Suprapubic skin (tissue), 4 donors: ENCODE measurements around the gene SHC3. TPM values are rescaled to one million over a fixed set of nuclear protein-coding genes. Genes with fewer than 3 reads are reported as not detected.

Source experiments
- DNase-seq, 2 donors: peaks; one replicate each; pipeline ENCODE4 v3.0.0-alpha.2; 2019; ENCODE audit warnings: low spot score in 2 of 2
- H3K27ac ChIP-seq: fragments of 200-600 bp; sonication (generic); one replicate; pipeline ENCODE4 v1.5.1; 2019
- H3K27me3 ChIP-seq: fragments of 200-600 bp; sonication (generic); one replicate; pipeline ENCODE4 v1.5.1; 2019
- H3K36me3 ChIP-seq: fragments of 200-600 bp; sonication (generic); one replicate; pipeline ENCODE4 v1.5.1; 2019
- H3K4me1 ChIP-seq: fragments of 200-600 bp; sonication (generic); one replicate; pipeline ENCODE4 v1.5.1; 2019
- H3K4me3 ChIP-seq: fragments of 200-600 bp; sonication (generic); one replicate; pipeline ENCODE4 v1.5.1; 2019; ENCODE audit warnings: mild to moderate bottlenecking
- H3K9me3 ChIP-seq: fragments of 200-600 bp; sonication (generic); one replicate; pipeline ENCODE4 v1.5.1; 2019
- CTCF ChIP-seq, 2 donors: fragments of 200-600 bp in 1 of 2; fragments of 450-650 bp in 1 of 2; sonication (generic) in 1 of 2; IDR thresholded peaks; one replicate each; pipeline ENCODE4 v1.5.1; 2016 to 2019; ENCODE audit warnings: antibody characterized with exemption in 2 of 2, mild to moderate bottlenecking in 1 of 2, moderate library complexity in 1 of 2
- EP300 ChIP-seq: sonication (generic); formaldehyde crosslinking; IDR thresholded peaks from one replicate; pipeline ENCODE4 v1.6.1; 2017; ENCODE audit warnings: antibody characterized with exemption
- POLR2A ChIP-seq, 2 donors: fragments of 450-650 bp; IDR thresholded peaks; one replicate each; pipeline ENCODE4 v1.6.1; 2017; ENCODE audit warnings: antibody characterized with exemption in 2 of 2, mild to moderate bottlenecking in 2 of 2, moderate library complexity in 2 of 2
- POLR2AphosphoS5 ChIP-seq, 3 donors: sonication (generic); formaldehyde crosslinking; IDR thresholded peaks; one replicate each; pipeline ENCODE4 v1.6.1; 2017; ENCODE audit warnings: antibody characterized with exemption in 3 of 3
- WGBS: methylation state at CpG from one replicate; pipeline ENCODE4 v1.1.5; 2018; 5-methylcytosine and 5-hydroxymethylcytosine counted together
- total RNA-seq, 4 donors: library from RNA; depleted of rRNA; stranded (reverse); fragments of >200 nt; gene quantifications; one replicate each; pipeline ENCODE4 v1.1.0, GENCODE V29; 2016

The SHC3 gene
- total RNA-seq, 4 donors from 2014 or later = 1.7 to 6.0 (median 3.2) TPM

GRCh38 chr9:89115426-89115825, 63.2 kb downstream of the SHC3 start:
- Histone ChIP-seq H3K36me3 (no peaks in the 10 kb centered on the region), H3K9me3 (no peaks in the 10 kb centered on the region), H3K27me3 (no peaks in the 10 kb centered on the region), H3K4me3 (no peak overlapping the region), H3K4me1 (no peaks in the 10 kb centered on the region), H3K27ac (no peak overlapping the region)
- 79% methylated on average over 1 of the region's 1 CpG for WGBS
- DNase-seq = no peak
- no peak for TF ChIP-seq POLR2A (IDR thresholded peaks at IDR 0.05)
- no peak for TF ChIP-seq POLR2AphosphoS5 (IDR thresholded peaks at IDR 0.05)
- TF ChIP-seq EP300 = no peak
- no peak for TF ChIP-seq CTCF (IDR thresholded peaks at IDR 0.05)

GRCh38 chr9:89114741-89115140, 63.9 kb downstream of the SHC3 start:
- H3K9me3 ChIP-seq = no peaks in the 10 kb centered on the region
- WGBS = 94% methylated on average over 4 of the region's 4 CpGs
- TF ChIP-seq EP300 (no peak), CTCF (IDR thresholded peaks at IDR 0.05) (no peak), POLR2AphosphoS5 (IDR thresholded peaks at IDR 0.05) (no peak), POLR2A (IDR thresholded peaks at IDR 0.05) (no peak)
- H3K27ac ChIP-seq = no peak overlapping the region
- H3K27me3 ChIP-seq = no peaks in the 10 kb centered on the region
- H3K36me3 ChIP-seq = no peaks in the 10 kb centered on the region
- H3K4me3 ChIP-seq = no peak overlapping the region
- no peaks in the 10 kb centered on the region for H3K4me1 ChIP-seq
- no peak for DNase-seq

GRCh38 chr9:89113851-89114250, 64.8 kb downstream of the SHC3 start:
- no peak for DNase-seq
- Histone ChIP-seq H3K36me3 (no peaks in the 10 kb centered on the region), H3K27me3 (no peaks in the 10 kb centered on the region), H3K4me3 (no peak overlapping the region), H3K4me1 (no peaks in the 10 kb centered on the region), H3K9me3 (no peaks in the 10 kb centered on the region), H3K27ac (no peak overlapping the region)
- 91% methylated on average over 4 of the region's 4 CpGs for WGBS
- no peak for TF ChIP-seq POLR2A (IDR thresholded peaks at IDR 0.05)
- no peak for TF ChIP-seq EP300
- no peak for TF ChIP-seq CTCF (IDR thresholded peaks at IDR 0.05)
- no peak for TF ChIP-seq POLR2AphosphoS5 (IDR thresholded peaks at IDR 0.05)

- WGBS = 87% methylated on average over 3 of the region's 3 CpGs
- Histone ChIP-seq H3K9me3 (no peaks in the 10 kb centered on the region), H3K27ac (no peak overlapping the region), H3K36me3 (no peaks in the 10 kb centered on the region), H3K4me3 (no peak overlapping the region), H3K4me1 (no peaks in the 10 kb centered on the region), H3K27me3 (no peaks in the 10 kb centered on the region)
- TF ChIP-seq POLR2AphosphoS5 (IDR thresholded peaks at IDR 0.05) = no peak
- no peak for TF ChIP-seq CTCF (IDR thresholded peaks at IDR 0.05)
- no peak for TF ChIP-seq EP300
- no peak for TF ChIP-seq POLR2A (IDR thresholded peaks at IDR 0.05)
- no peak for DNase-seq
Observed at GRCh38 chr9:89112243-89112642, 66.4 kb downstream of the SHC3 start.

GRCh38 chr9:89109666-89110065, 69.0 kb downstream of the SHC3 start:
- Histone ChIP-seq H3K9me3 (no peaks in the 10 kb centered on the region), H3K27me3 (no peaks in the 10 kb centered on the region), H3K4me1 (no peaks in the 10 kb centered on the region), H3K27ac (no peak overlapping the region), H3K4me3 (no peak overlapping the region), H3K36me3 (no peaks in the 10 kb centered on the region)
- DNase-seq = no peak
- TF ChIP-seq POLR2AphosphoS5 (IDR thresholded peaks at IDR 0.05) (no peak), POLR2A (IDR thresholded peaks at IDR 0.05) (no peak), CTCF (IDR thresholded peaks at IDR 0.05) (no peak), EP300 (no peak)
